ENCODE measurements around the gene CMTM4. TPM values are rescaled to one million over a fixed set of nuclear protein-coding genes. Genes with fewer than 3 reads are reported as not detected.

The CMTM4 gene
- polyA plus RNA-seq, 1 of the 3 experiments (the other 2 are of a cell fraction), result 21.7 TPM

- peaks cover 0 to 23% of the 10 kb centered on the region in 2 experiments; a peak in 2 of 4 replicates for H3K4me1 ChIP-seq (ENCODE audit: control insufficient read depth in 1 of 2, insufficient read depth in 2 of 2, low read depth in 1 of 2, low read length in 1 of 2)
- H3K4me2 ChIP-seq, result peak overlapping the region; percentile 59; the same call in 1 of the 2 replicates
- peaks cover 26 to 32% of the 10 kb centered on the region in 2 experiments for H3K36me3 ChIP-seq (replicated peaks in 1 of 2; ENCODE audit: control insufficient read depth in 1 of 2, insufficient read depth in 2 of 2, low read length in 1 of 2)
- H3K79me2 ChIP-seq (ENCODE audit: insufficient read depth), result peaks cover 4% of the 10 kb centered on the region; the same call in 1 of the 2 replicates
- ChIA-PET POLR2A (no interaction called here), CTCF (interaction anchor here (0.9 to 1.9 kb wide), 2 partner anchors 11 to 162 kb away, joined by 3 to 4 read pairs; no protein-coding TSS in a partner anchor)
- TF ChIP-seq SMC3 (IDR thresholded peaks at IDR 0.05; ENCODE audit: low read depth, low read length) (no peak), TCF12 (IDR thresholded peaks at IDR 0.05) (no peak), JUND (IDR thresholded peaks at IDR 0.05) (no peak), USF1 (IDR thresholded peaks at IDR 0.05; ENCODE audit: borderline replicate concordance, low read depth) (no peak), IRF3 (IDR thresholded peaks at IDR 0.05; ENCODE audit: low read depth, low read length) (no peak), RXRA (IDR thresholded peaks at IDR 0.05; ENCODE audit: borderline replicate concordance, low read depth) (no peak), TEAD4 (IDR thresholded peaks at IDR 0.05; ENCODE audit: borderline replicate concordance, insufficient read depth) (no peak), YY1 (IDR thresholded peaks at IDR 0.05; ENCODE audit: low read depth) (no peak), NRF1 (IDR thresholded peaks at IDR 0.05; ENCODE audit: low read depth, low read length) (no peak), SIN3A (IDR thresholded peaks at IDR 0.05; ENCODE audit: borderline replicate concordance, low read depth, low read length) (no peak), ELF1 (IDR thresholded peaks at IDR 0.05) (no peak), RFX5 (IDR thresholded peaks at IDR 0.05; ENCODE audit: low read length) (no peak)
- TF ChIP-seq, protein P1, sequence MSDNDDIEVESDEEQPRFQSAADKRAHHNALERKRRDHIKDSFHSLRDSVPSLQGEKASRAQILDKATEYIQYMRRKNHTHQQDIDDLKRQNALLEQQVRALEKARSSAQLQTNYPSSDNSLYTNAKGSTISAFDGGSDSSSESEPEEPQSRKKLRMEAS (IDR thresholded peaks at IDR 0.05; ENCODE audit: low read depth), result no peak
- TF ChIP-seq, protein P2, sequence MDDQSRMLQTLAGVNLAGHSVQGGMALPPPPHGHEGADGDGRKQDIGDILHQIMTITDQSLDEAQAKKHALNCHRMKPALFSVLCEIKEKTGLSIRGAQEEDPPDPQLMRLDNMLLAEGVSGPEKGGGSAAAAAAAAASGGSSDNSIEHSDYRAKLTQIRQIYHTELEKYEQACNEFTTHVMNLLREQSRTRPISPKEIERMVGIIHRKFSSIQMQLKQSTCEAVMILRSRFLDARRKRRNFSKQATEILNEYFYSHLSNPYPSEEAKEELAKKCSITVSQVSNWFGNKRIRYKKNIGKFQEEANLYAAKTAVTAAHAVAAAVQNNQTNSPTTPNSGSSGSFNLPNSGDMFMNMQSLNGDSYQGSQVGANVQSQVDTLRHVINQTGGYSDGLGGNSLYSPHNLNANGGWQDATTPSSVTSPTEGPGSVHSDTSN (IDR thresholded peaks at IDR 0.05), result no peak
- TF ChIP-seq, protein P3, sequence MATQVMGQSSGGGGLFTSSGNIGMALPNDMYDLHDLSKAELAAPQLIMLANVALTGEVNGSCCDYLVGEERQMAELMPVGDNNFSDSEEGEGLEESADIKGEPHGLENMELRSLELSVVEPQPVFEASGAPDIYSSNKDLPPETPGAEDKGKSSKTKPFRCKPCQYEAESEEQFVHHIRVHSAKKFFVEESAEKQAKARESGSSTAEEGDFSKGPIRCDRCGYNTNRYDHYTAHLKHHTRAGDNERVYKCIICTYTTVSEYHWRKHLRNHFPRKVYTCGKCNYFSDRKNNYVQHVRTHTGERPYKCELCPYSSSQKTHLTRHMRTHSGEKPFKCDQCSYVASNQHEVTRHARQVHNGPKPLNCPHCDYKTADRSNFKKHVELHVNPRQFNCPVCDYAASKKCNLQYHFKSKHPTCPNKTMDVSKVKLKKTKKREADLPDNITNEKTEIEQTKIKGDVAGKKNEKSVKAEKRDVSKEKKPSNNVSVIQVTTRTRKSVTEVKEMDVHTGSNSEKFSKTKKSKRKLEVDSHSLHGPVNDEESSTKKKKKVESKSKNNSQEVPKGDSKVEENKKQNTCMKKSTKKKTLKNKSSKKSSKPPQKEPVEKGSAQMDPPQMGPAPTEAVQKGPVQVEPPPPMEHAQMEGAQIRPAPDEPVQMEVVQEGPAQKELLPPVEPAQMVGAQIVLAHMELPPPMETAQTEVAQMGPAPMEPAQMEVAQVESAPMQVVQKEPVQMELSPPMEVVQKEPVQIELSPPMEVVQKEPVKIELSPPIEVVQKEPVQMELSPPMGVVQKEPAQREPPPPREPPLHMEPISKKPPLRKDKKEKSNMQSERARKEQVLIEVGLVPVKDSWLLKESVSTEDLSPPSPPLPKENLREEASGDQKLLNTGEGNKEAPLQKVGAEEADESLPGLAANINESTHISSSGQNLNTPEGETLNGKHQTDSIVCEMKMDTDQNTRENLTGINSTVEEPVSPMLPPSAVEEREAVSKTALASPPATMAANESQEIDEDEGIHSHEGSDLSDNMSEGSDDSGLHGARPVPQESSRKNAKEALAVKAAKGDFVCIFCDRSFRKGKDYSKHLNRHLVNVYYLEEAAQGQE (IDR thresholded peaks at IDR 0.05; ENCODE audit: low read depth, low read length), result no peak
- H3F3A ChIP-seq (replicated peaks; ENCODE audit: insufficient read depth), result peaks cover 34% of the 10 kb centered on the region
- H3K27me3 ChIP-seq (ENCODE audit: insufficient read depth), result no peaks in the 10 kb centered on the region
- no peak overlapping the region for H3K4me3 ChIP-seq (ENCODE audit: low read depth in 2 of 2, low read length in 1 of 2)
- no peaks in the 10 kb centered on the region for H3K9me2 ChIP-seq
- peak overlapping the region in 1 of 2 experiments; percentile 80; a peak in 2 of 4 replicates for H3K27ac ChIP-seq (ENCODE audit: low read depth in 2 of 2, low read length in 1 of 2)
- peaks cover 11% of the 10 kb centered on the region; the same call in 1 of the 2 replicates for H4K20me1 ChIP-seq (ENCODE audit: insufficient read depth)
- H3K9ac ChIP-seq, result 0 out of 2 replicates have a peak overlapping the region, but pooled peaks have one; percentile 2
- H2AFZ ChIP-seq (ENCODE audit: low read depth), result no peak overlapping the region
- WGBS (ENCODE audit: low lambda C conversion rate), result 93% methylated on average over 1 of the region's 1 CpG
- DNase-seq, result no peak
- H3K9me3 ChIP-seq, result no peaks in the 10 kb centered on the region
These were observed 127.4 kb downstream of the CMTM4 start for GRCh38 chr16:66569131-66569530.
